Osteocyte (in vitro differentiated cells): ENCODE data around the gene GPX2. TPM values are rescaled to one million over a fixed set of nuclear protein-coding genes. Genes with fewer than 3 reads are reported as not detected.

Source experiments
- DNase-seq: peaks from one replicate; pipeline ENCODE4 v3.0.0; 2021; ENCODE audit warnings: mixed read lengths; ENCODE audit not compliant: unreplicated experiment; ENCODE audit errors: extremely low spot score
- H3K27ac Mint-ChIP-seq: one replicate; pipeline ENCODE4 v1.8.0; 2021; ENCODE audit warnings: mild to moderate bottlenecking, mixed read lengths; ENCODE audit not compliant: unreplicated experiment
- H3K27me3 Mint-ChIP-seq: one replicate; pipeline ENCODE4 v1.8.0; 2021; ENCODE audit warnings: mixed read lengths; ENCODE audit not compliant: unreplicated experiment
- H3K36me3 Mint-ChIP-seq: one replicate; pipeline ENCODE4 v1.8.0; 2021; ENCODE audit warnings: mixed read lengths; ENCODE audit not compliant: unreplicated experiment
- H3K4me1 Mint-ChIP-seq: one replicate; pipeline ENCODE4 v1.8.0; 2021; ENCODE audit warnings: mixed read lengths; ENCODE audit not compliant: unreplicated experiment
- H3K4me3 Mint-ChIP-seq: one replicate; pipeline ENCODE4 v1.8.0; 2021; ENCODE audit warnings: mild to moderate bottlenecking, moderate library complexity, mixed read lengths; ENCODE audit not compliant: unreplicated experiment
- H3K9me3 Mint-ChIP-seq: one replicate; pipeline ENCODE4 v1.8.0; 2021; ENCODE audit warnings: mixed read lengths; ENCODE audit not compliant: unreplicated experiment
- CTCF ChIP-seq: fragments of 200-600 bp; sonication (generic); IDR thresholded peaks from 2 replicates; pipeline ENCODE4 v1.5.0; 2021; ENCODE audit warnings: antibody characterized with exemption, mild to moderate bottlenecking, moderate library complexity
- total RNA-seq: library from RNA; stranded (reverse); gene quantifications from 2 replicates; pipeline ENCODE4 v1.2.1, GENCODE V29; 2021

Gene GPX2
- total RNA-seq, 1 donor from 2014 or later: not detected

DNA sequence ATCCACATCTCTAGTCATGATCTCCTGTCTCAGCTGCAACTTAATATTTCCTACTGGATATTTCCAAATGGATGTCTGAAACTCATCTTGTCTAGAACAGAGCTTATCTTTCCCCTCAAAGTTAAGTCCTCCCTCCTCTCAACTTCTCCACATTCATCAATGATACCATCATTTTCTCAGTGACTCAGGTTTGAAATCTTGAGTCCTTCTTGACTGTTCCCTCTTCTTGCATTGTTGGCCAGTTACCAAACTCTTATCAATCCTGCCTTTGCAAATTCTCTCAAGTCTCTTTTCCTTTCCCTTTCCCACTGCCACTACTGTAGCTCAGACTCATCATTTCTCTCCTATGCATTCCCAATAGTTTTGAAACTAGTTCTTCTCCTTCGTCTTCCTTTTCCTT lies 42.6 kb downstream of the GPX2 start:
- H3K27me3 Mint-ChIP-seq: peaks cover 43% of the 10 kb centered on the region
- no peaks in the 10 kb centered on the region for H3K9me3 Mint-ChIP-seq
- TF ChIP-seq CTCF: no peak
- DNase-seq: no peak
- no peak overlapping the region for H3K4me3 Mint-ChIP-seq
- no peaks in the 10 kb centered on the region for H3K36me3 Mint-ChIP-seq
- no peak overlapping the region for H3K27ac Mint-ChIP-seq
- no peaks in the 10 kb centered on the region for H3K4me1 Mint-ChIP-seq

DNA sequence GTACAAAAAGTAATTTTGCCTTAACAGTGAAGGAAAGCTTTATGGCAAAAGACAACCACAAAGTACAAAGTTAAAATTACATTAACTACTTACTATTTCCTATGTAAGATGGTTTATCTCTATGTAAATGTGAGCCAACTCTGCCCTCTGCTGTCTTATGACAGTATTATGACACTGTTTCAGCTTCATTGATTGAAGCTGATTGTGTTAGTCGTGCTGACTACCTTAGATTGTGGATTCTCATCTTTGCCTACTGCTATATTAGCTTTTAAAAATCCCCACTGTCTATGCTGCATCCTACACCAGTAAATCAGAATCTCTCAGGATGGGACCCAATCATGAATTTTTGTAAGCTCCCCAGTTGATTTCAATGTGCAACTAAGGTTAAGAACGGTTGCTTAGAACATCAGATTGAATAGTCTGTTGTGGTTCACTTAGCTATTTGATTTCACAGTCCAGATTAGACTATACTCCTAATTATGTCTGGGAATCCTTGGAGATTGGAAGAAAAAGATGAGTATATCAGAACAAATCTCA lies 50.6 kb downstream of the GPX2 start:
- no peak for DNase-seq
- peak; percentile 75 for TF ChIP-seq CTCF
- Mint-ChIP-seq H3K36me3 (no peaks in the 10 kb centered on the region), H3K27ac (no peak overlapping the region), H3K4me1 (no peaks in the 10 kb centered on the region), H3K4me3 (no peak overlapping the region), H3K9me3 (no peaks in the 10 kb centered on the region), H3K27me3 (peaks cover 43% of the 10 kb centered on the region)

- Mint-ChIP-seq H3K4me3 (no peak overlapping the region), H3K4me1 (no peaks in the 10 kb centered on the region), H3K27ac (no peak overlapping the region), H3K27me3 (peaks cover 47% of the 10 kb centered on the region), H3K36me3 (no peaks in the 10 kb centered on the region), H3K9me3 (no peaks in the 10 kb centered on the region)
- TF ChIP-seq CTCF: no peak
- no peak for DNase-seq
Measured at GRCh38 chr14:64891173-64891838, 51.2 kb downstream of the GPX2 start.

DNA sequence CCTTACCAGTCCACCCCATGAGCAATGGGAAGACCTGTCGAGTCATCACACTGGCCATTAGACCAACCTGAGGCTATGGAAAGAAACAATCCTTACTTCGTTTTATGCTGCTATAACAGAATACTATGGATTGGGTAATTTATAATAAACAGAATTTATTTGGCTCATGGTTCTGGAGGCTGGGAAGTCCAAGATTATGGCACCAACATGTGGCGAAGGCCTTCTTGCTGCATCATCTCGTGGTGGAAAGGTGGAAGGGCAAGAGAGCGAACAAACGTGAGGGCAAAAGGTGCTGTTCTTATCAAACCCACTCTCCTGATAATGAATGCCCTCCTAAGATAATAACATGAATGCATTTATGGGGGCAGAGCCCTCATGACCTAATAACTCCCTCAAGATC lies 53.2 kb downstream of the GPX2 start:
- H3K4me1 Mint-ChIP-seq: no peaks in the 10 kb centered on the region
- no peak for DNase-seq
- H3K9me3 Mint-ChIP-seq: no peaks in the 10 kb centered on the region
- peaks cover 64% of the 10 kb centered on the region for H3K27me3 Mint-ChIP-seq
- no peak overlapping the region for H3K4me3 Mint-ChIP-seq
- no peak for TF ChIP-seq CTCF
- H3K27ac Mint-ChIP-seq: no peak overlapping the region
- no peaks in the 10 kb centered on the region for H3K36me3 Mint-ChIP-seq

Other genes with a start within 250 kb of the GPX2 start
- gene PLEKHG3, start 238.3 kb downstream of the GPX2 start, total RNA-seq: 96.3 and 98.3 TPM in 2 replicates
- 0.26 and 0.35 TPM in 2 replicates for gene SPTB, start 62.8 kb downstream of the GPX2 start, total RNA-seq
- gene CHURC1, start 28.3 kb downstream of the GPX2 start, total RNA-seq: 51.6 and 53.1 TPM in 2 replicates
- 27.5 and 27.6 TPM in 2 replicates for gene RAB15, start 29.6 kb upstream of the GPX2 start, total RNA-seq
- 18.6 and 23.2 TPM in 2 replicates for gene FNTB, start 44.1 kb upstream of the GPX2 start, total RNA-seq
- 119 and 120 TPM in 2 replicates for gene MAX, start 159.8 kb upstream of the GPX2 start, total RNA-seq